Thymus (tissue), 11 donors: ENCODE results near the gene MEGF10. TPM values are rescaled to one million over a fixed set of nuclear protein-coding genes. Genes with fewer than 3 reads are reported as not detected.

Experiments used
- DNase-seq, 9 donors: peaks; one replicate each; pipeline ENCODE4 v3.0.0-alpha.2; 2013; ENCODE audit warnings: low spot score in 9 of 9, low read depth in 6 of 9, missing footprints in 1 of 9
- H3K27ac ChIP-seq, 2 donors: one replicate each; pipeline ENCODE4 v1.5.1; 2013; ENCODE audit warnings: control low read depth in 1 of 2, low read depth in 1 of 2, low read length in 1 of 2, mild to moderate bottlenecking in 1 of 2, moderate library complexity in 1 of 2
- H3K27me3 ChIP-seq, 2 donors: one replicate each; pipeline ENCODE4 v1.5.1; 2013; ENCODE audit warnings: low read length in 1 of 2; ENCODE audit not compliant: control insufficient read depth in 2 of 2, insufficient read depth in 1 of 2
- H3K36me3 ChIP-seq, 2 donors: one replicate each; pipeline ENCODE4 v1.5.1; 2013; ENCODE audit warnings: low read length in 1 of 2, mild to moderate bottlenecking in 1 of 2, moderate library complexity in 1 of 2; ENCODE audit not compliant: control insufficient read depth in 2 of 2, insufficient read depth in 2 of 2
- H3K4me1 ChIP-seq, 2 donors: one replicate each; pipeline ENCODE4 v1.5.1; 2013; ENCODE audit warnings: low read length in 2 of 2; ENCODE audit not compliant: control insufficient read depth in 2 of 2, insufficient read depth in 2 of 2
- H3K4me3 ChIP-seq, 2 donors: one replicate each; pipeline ENCODE4 v1.5.1; 2013; ENCODE audit warnings: low read length in 2 of 2, control low read depth in 1 of 2, mild to moderate bottlenecking in 1 of 2
- H3K9me3 ChIP-seq, 2 donors: one replicate each; pipeline ENCODE4 v1.5.1; 2013; ENCODE audit warnings: low read length in 1 of 2, mild to moderate bottlenecking in 1 of 2; ENCODE audit not compliant: control insufficient read depth in 2 of 2, insufficient read depth in 1 of 2
- WGBS: extraction: QIAGEN DNeasy Blood & Tissue Kit; methylation state at CpG from one replicate; pipeline ENCODE4 v1.1.7; 2013; 5-methylcytosine and 5-hydroxymethylcytosine counted together
- polyA plus RNA-seq: library from polyadenylated mRNA; stranded (reverse); fragments of 200-250 nt; gene quantifications from one replicate; pipeline ENCODE4 v1.2.3, GENCODE V29; 2013
- total RNA-seq: library from RNA; stranded (reverse); fragments of 120-200 nt; gene quantifications from one replicate; pipeline ENCODE4 v1.2.4, GENCODE V29; 2013
- donor health status: healthy.

Gene MEGF10
- total and polyA plus RNA-seq, 2 donors, result 0.32 to 1.1 TPM

DNA sequence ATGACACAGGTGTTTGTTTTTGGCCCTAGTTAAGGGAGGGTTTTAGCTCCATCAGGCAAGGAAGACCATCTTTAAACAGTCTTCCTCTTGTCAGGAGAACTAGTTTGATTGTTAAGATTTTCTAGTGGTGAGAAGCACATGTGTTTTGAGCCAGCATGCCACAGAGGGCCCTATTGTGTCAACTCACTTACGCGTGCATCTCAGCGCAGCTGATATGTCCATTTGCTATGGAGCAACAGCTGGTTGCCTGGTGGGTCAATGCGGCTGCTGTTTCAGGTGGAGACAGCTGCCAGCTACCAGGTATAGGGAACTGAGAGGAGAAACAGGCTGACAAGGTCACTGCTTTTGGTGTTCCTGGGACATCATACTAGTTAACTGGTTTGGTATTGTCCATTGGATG lies 126.3 kb downstream of the MEGF10 start:
- H3K36me3 ChIP-seq, result no peaks in the 10 kb centered on the region
- no peaks in the 10 kb centered on the region for H3K9me3 ChIP-seq
- WGBS, result 97% methylated on average over 4 of the region's 4 CpGs
- no peak overlapping the region for H3K4me3 ChIP-seq
- H3K27ac ChIP-seq, result no peak overlapping the region
- no peaks in the 10 kb centered on the region for H3K27me3 ChIP-seq
- no peaks in the 10 kb centered on the region for H3K4me1 ChIP-seq
- no peak for DNase-seq

DNA sequence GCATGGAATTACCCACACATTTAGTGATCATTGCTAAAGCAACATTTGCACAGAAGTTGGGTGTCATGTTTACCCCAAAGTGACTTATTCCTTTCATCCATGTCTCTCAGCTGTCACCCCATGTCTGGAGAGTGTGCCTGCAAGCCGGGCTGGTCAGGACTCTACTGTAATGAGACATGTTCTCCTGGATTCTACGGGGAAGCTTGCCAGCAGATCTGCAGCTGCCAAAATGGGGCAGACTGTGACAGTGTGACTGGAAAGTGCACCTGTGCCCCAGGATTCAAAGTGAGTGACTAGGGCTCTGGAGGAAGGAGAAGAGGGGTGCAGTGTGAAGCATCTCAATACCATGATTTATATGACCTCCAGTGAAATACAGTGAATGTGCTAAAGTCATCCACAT lies 126.9 kb downstream of the MEGF10 start:
- 89% methylated on average over 2 of the region's 2 CpGs for WGBS
- Histone ChIP-seq H3K4me1 (no peaks in the 10 kb centered on the region), H3K27ac (no peak overlapping the region), H3K36me3 (no peaks in the 10 kb centered on the region), H3K9me3 (no peaks in the 10 kb centered on the region), H3K4me3 (no peak overlapping the region), H3K27me3 (no peaks in the 10 kb centered on the region)
- DNase-seq, result no peak

DNA sequence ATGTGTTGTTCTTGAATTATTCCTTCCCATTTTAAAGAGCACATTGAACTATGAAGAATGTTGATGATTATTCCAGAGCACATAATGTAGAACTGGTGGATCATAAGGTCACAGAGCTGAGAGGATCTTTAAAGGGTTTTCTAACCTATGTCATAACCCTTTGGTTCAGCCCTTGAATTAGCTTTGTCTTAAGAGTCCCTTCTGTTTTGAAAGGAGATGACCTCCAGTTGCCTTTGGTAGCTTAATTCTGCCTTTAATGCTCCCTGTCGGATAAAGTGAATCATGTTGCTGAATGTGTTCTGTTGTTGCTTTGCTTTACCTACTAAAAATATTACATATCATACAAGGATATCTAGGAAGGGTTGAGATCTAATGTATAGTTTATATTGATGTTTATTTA lies 127.8 kb downstream of the MEGF10 start:
- no peak overlapping the region for H3K27ac ChIP-seq
- H3K36me3 ChIP-seq, result no peaks in the 10 kb centered on the region

DNA sequence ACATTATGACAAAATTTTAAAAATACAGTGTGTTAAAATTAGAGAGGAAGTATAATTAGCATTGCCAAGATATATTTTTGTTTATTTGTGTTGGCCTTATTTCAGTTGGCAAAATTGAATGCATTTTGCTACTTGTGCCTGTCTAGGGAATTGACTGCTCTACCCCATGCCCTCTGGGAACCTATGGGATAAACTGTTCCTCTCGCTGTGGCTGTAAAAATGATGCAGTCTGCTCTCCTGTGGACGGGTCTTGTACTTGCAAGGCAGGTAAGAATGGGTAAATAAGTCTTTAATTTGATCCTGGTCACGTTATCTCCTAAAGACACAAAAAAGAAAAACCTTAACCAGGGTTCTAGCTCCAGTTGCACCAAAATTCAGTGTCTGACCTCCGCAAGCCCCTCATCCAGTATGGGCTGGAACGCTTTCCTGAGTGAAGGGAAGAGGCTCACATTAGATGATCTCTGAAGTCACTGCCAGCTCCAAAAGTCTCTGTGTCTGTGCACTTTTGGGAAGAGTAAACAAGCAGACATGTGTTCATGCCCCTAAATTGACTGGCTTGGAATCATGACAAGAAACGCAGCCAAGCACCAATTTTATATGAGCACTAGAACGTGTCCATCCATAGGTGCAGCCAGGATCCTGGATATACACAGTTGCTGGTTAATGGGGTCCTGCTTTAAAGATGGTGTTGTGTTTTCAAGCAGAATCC lies 128.5 kb downstream of the MEGF10 start:
- 95% methylated on average over 7 of the region's 7 CpGs for WGBS
- Histone ChIP-seq H3K9me3 (no peaks in the 10 kb centered on the region), H3K4me3 (no peak overlapping the region), H3K27ac (no peak overlapping the region), H3K4me1 (no peaks in the 10 kb centered on the region), H3K27me3 (no peaks in the 10 kb centered on the region), H3K36me3 (no peaks in the 10 kb centered on the region)
- DNase-seq, result no peak

More for the DNA sequence above, 127.8 kb downstream of the MEGF10 start:
- no peak for DNase-seq
- H3K9me3 ChIP-seq, result no peaks in the 10 kb centered on the region
- H3K4me1 ChIP-seq, result no peaks in the 10 kb centered on the region
- H3K4me3 ChIP-seq, result no peak overlapping the region
- H3K27me3 ChIP-seq, result no peaks in the 10 kb centered on the region
- WGBS, result 96% methylated on average over 1 of the region's 1 CpG

DNA sequence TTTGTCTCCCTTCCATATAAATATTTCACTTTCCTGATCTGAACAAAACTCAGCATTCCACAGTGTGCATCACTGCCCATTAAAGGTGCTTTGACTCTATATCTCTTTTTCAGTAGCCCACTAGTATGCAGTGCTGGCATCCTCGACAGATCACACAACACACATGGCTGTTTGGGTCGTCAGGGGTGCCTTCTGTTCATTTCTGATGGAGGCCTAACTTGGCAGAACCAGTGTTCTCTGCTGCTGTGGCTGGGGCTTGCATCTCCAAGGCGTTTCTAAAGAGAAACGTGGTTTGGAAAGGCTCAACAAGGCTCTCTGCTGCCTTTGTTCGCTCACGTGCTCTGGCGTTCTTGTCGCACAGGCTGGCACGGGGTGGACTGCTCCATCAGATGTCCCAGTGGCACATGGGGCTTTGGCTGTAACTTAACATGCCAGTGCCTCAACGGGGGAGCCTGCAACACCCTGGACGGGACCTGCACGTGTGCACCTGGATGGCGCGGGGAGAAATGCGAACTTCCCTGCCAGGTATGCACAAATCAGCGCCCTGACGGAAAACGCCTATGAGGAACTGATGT lies 129.2 kb downstream of the MEGF10 start:
- no peak for DNase-seq
- 97% methylated on average over 18 of the region's 18 CpGs for WGBS
- Histone ChIP-seq H3K4me1 (no peaks in the 10 kb centered on the region), H3K27me3 (no peaks in the 10 kb centered on the region), H3K4me3 (no peak overlapping the region), H3K27ac (no peak overlapping the region), H3K9me3 (no peaks in the 10 kb centered on the region), H3K36me3 (no peaks in the 10 kb centered on the region)

DNA sequence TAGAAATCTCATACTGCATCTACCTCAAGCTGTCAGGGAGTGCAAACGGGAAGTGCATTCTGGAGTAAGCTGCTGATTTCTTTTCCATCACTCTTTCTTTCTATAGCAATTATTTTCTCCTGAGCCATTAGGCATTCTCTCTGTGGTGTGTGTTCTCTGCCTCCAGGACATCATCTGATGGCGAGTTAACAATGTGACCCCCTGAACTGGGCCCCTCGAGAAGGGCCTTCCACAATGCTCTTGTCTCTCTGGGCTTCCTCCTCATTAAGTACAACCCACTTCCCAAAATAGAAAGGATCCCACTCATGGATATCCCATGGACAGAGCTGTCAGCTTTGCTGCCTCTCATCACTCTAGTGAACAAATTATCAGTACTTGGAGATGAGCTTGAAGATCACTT lies 130.2 kb downstream of the MEGF10 start:
- Histone ChIP-seq H3K9me3 (no peaks in the 10 kb centered on the region), H3K27me3 (no peaks in the 10 kb centered on the region), H3K36me3 (no peaks in the 10 kb centered on the region), H3K27ac (no peak overlapping the region), H3K4me1 (no peaks in the 10 kb centered on the region), H3K4me3 (no peak overlapping the region)
- 89% methylated on average over 3 of the region's 3 CpGs for whole genome bisulfite sequencing
- DNase-seq, result no peak

DNA sequence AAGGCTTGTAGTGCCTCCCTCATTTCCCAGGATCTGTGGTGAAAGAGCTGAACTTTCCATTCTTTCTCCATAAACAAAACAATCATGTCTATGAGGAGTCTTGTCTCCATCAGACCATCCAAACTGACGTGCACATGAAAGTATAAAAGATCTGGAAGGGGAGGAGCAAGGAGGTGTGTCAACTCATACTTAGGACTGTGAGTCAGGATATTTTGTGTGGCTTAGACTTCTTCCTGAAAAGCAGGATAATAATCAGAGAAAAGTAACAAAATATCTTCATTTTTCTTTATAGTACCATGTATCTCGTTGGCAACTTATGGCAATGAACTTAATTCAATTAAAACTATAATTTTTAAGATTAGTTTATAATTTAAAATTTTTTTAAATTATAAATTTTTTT lies 130.9 kb downstream of the MEGF10 start:
- Histone ChIP-seq H3K36me3 (no peaks in the 10 kb centered on the region), H3K27ac (no peak overlapping the region), H3K4me1 (no peaks in the 10 kb centered on the region), H3K9me3 (no peaks in the 10 kb centered on the region), H3K4me3 (no peak overlapping the region), H3K27me3 (no peaks in the 10 kb centered on the region)
- 68% methylated on average over 2 of the region's 2 CpGs for WGBS
- no peak for DNase-seq

DNA sequence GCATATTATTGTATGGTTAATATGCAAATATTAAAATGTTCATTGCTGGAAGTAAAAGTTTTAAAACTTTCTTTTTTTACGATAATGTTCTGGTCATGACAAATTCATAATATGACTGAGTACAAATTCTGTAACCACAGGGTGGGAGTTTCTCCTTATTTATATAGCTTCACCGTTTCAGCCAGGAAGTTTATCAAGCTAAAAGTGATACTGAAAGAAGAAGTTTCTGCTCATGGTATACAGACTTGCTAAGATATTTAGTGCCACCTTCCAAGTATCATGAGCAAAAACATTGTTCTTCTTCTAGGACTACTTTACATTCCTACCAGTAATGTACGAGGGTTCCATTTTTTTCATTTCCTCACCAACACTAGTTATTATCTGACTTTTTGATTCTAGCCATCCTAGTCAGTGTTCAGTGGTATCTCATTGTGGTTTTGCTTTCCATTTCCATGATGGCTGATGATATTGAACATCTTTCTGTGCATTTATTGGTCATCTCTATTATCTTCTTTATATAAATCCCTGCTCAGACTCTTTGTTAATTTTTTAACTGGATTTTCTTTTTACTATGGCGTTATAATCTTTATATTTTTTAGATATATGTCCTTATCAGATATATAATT lies 132.7 kb downstream of the MEGF10 start:
- H3K4me1 ChIP-seq, result no peaks in the 10 kb centered on the region
- no peaks in the 10 kb centered on the region for H3K9me3 ChIP-seq
- DNase-seq, result peak in 1 of 9 donors; percentile 12
- WGBS, result 64% methylated on average over 4 of the region's 4 CpGs
- H3K4me3 ChIP-seq, result no peak overlapping the region
- no peaks in the 10 kb centered on the region for H3K36me3 ChIP-seq
- H3K27ac ChIP-seq, result no peak overlapping the region
- H3K27me3 ChIP-seq, result no peaks in the 10 kb centered on the region

DNA sequence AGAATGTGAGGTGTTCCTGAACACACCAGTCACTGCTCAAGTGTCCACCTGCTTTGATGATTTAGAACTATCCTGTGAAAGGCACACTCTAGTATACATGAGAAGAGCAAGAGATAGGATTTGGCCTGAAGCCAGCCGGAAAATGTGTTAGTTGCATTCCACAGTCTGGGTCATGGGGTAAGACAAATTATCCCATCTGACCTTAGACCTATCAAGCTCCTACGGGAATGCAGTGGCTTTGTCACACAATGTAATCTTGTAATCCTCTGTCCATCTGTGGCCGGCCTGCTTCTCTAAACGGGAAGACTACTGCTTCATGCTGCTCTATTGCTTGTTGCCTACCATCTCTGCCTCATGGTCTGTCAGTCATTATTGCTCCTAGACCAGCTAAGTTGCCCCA lies 134.4 kb downstream of the MEGF10 start:
- Histone ChIP-seq H3K4me3 (no peak overlapping the region), H3K27ac (no peak overlapping the region), H3K36me3 (no peaks in the 10 kb centered on the region), H3K9me3 (no peaks in the 10 kb centered on the region), H3K4me1 (no peaks in the 10 kb centered on the region), H3K27me3 (no peaks in the 10 kb centered on the region)
- DNase-seq, result no peak
- WGBS, result 94% methylated on average over 4 of the region's 4 CpGs
